Fibroblast of the aortic adventitia (primary cell): Measurements from ENCODE around the gene ARIH1. TPM values are rescaled to one million over a fixed set of nuclear protein-coding genes. Genes with fewer than 3 reads are reported as not detected.

Source experiments
- total RNA-seq: library from RNA; depleted of rRNA; stranded (reverse); fragments of >200 nt; gene quantifications from 2 replicates; pipeline ENCODE4 v1.2.3, GENCODE V29; 2012; ENCODE audit warnings: low replicate concordance

ARIH1 gene
- total RNA-seq, 1 donor, result 51.1 TPM

Other genes starting within 250 kb of the ARIH1 start
- gene PKM, start 243.1 kb upstream of the ARIH1 start, total RNA-seq, result 1,143 and 1,845 TPM in 2 replicates
- gene PARP6, start 201.8 kb upstream of the ARIH1 start, total RNA-seq, result 28.7 and 41.7 TPM in 2 replicates
- gene CELF6, start 154.2 kb upstream of the ARIH1 start, total RNA-seq, result 0.18 and 1.6 TPM in 2 replicates
- gene HEXA, start 98.3 kb upstream of the ARIH1 start, total RNA-seq, result 89.0 and 210 TPM in 2 replicates
- gene TMEM202, start 76.0 kb upstream of the ARIH1 start, total RNA-seq, result not detected in 2 replicates
- gene GOLGA6B, start 180.4 kb downstream of the ARIH1 start, total RNA-seq, result not detected in 2 replicates
- gene HIGD2B, start 211.9 kb downstream of the ARIH1 start, total RNA-seq, result not detected in 2 replicates
- 21.2 and 24.9 TPM in 2 replicates for gene BBS4, start 211.9 kb downstream of the ARIH1 start, total RNA-seq